ENCODE data around the gene STX16.

- TF ChIP-seq, protein P1, sequence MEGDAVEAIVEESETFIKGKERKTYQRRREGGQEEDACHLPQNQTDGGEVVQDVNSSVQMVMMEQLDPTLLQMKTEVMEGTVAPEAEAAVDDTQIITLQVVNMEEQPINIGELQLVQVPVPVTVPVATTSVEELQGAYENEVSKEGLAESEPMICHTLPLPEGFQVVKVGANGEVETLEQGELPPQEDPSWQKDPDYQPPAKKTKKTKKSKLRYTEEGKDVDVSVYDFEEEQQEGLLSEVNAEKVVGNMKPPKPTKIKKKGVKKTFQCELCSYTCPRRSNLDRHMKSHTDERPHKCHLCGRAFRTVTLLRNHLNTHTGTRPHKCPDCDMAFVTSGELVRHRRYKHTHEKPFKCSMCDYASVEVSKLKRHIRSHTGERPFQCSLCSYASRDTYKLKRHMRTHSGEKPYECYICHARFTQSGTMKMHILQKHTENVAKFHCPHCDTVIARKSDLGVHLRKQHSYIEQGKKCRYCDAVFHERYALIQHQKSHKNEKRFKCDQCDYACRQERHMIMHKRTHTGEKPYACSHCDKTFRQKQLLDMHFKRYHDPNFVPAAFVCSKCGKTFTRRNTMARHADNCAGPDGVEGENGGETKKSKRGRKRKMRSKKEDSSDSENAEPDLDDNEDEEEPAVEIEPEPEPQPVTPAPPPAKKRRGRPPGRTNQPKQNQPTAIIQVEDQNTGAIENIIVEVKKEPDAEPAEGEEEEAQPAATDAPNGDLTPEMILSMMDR (IDR thresholded peaks at IDR 0.05) = no peak
- TF ChIP-seq POLR2A (IDR thresholded peaks at IDR 0.05) = no peak
Observed at GRCh38 chr20:58621906-58622548, 29.1 kb upstream of the STX16 start.
